ENCODE measurements around the gene LAT.

Gene LAT

GRCh38 chr16:29007730-29008593 lies 23.1 kb downstream of the LAT start:
- DNase-seq (ENCODE audit: low spot score), result peak; percentile 71

GRCh38 chr16:29009050-29009837 lies 24.4 kb downstream of the LAT start:
- no peak for DNase-seq (ENCODE audit: low spot score)

DNA sequence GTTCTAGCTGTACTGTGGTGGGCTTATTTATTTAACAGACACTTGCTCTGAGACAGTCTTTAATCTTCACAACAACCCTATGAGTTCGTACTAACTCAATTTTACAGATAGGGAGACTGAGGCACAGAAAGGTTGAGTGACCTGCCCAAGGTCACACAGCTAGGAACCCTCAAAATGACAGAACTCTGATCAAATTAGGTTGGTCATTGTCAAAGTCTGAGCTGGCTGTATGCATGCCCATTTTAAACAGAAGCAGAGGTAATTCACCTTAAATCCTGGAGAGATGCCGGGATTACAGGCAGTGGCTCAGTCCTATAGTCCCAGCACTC lies 24.9 kb downstream of the LAT start:
- DNase-seq (ENCODE audit: low spot score), result no peak

- DNase-seq (ENCODE audit: low spot score), result no peak
Measured at GRCh38 chr16:29011112-29011511, 26.3 kb downstream of the LAT start.

GRCh38 chr16:29011851-29012250 lies 27.0 kb downstream of the LAT start:
- no peak for DNase-seq (ENCODE audit: low spot score)

DNA sequence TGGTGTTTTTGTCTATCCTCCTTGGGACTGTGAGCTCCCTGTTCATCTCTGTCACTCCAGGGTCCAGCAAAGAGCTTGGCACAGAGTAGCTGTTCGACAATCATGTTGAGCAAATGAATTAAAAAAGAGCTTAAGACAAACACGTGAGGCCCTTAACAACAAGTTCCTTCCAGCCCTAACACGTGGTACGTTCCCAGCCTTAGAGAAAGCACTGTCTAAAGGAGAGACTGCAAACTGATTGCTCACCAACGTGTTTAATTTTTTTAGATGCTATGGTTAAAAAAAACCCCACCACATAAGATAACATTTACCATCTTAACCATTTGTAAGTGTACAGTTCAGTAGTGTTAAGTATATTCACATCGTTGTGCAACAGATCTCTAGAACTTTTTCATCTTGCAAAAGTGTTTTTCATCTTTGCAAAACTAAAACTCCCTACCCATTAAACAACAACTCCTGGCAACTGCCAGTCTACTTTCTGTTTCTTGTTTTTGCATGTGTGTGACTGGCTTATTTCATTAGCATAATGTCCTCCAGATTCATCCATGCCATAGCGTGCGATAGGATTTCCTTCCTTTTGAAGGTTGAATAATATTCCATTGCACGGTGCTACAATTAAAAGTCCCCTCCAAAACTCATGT lies 28.2 kb downstream of the LAT start:
- DNase-seq (ENCODE audit: low spot score), result no peak

- no peak for DNase-seq (ENCODE audit: low spot score)
Measured at GRCh38 chr16:29014561-29015069, 29.8 kb downstream of the LAT start.

DNA sequence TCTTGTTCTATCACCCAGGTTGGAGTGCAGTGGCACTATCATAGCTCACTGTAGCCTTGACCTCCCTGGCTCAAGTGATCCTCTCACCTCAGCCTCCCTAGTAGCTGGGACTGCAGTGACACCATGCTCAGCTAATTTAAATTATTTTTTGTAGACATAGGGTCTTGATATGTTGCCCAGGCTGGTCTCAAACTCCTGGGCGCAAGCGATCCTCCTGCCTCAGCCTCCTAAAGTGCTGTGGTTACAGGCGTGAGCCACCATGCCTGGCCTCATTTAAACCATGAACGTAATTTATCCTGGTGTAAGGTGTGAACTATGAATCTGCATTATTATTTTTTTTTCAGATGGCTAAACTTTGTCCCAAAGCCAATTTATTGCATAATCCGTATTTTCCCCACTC lies 37.3 kb downstream of the LAT start:
- DNase-seq (ENCODE audit: low spot score), result no peak

GRCh38 chr16:29023279-29024277 lies 38.7 kb downstream of the LAT start:
- DNase-seq (ENCODE audit: low spot score), result peak; percentile 27

- DNase-seq (ENCODE audit: low spot score), result no peak
Measured at GRCh38 chr16:29024278-29024677, 39.4 kb downstream of the LAT start.

DNA sequence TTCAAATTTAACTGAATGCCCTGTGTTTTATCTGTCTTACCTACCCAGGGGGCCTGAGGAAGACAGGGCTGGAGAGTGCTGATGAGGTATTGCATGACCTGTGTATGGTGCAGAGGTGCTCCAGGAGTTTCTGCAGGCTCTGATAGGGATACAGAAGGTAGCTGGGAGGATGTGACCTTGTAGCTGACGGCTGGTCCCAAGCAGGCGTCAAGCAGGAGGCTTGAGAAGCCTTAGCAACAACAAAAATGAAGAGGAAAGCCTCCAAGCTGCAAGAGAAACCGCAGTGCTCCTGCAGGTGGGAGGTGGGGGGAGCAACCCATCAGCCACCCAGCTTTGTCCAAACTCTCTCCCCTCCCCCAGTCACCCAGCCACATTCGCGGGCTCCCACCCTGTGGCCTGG lies 40.4 kb downstream of the LAT start:
- DNase-seq (ENCODE audit: low spot score), result no peak

- no peak for DNase-seq (ENCODE audit: low spot score)
Measured at GRCh38 chr16:29025735-29026134, 40.9 kb downstream of the LAT start.

- no peak for DNase-seq (ENCODE audit: low spot score)
Measured at GRCh38 chr16:29028457-29029167, 43.8 kb downstream of the LAT start.

DNA sequence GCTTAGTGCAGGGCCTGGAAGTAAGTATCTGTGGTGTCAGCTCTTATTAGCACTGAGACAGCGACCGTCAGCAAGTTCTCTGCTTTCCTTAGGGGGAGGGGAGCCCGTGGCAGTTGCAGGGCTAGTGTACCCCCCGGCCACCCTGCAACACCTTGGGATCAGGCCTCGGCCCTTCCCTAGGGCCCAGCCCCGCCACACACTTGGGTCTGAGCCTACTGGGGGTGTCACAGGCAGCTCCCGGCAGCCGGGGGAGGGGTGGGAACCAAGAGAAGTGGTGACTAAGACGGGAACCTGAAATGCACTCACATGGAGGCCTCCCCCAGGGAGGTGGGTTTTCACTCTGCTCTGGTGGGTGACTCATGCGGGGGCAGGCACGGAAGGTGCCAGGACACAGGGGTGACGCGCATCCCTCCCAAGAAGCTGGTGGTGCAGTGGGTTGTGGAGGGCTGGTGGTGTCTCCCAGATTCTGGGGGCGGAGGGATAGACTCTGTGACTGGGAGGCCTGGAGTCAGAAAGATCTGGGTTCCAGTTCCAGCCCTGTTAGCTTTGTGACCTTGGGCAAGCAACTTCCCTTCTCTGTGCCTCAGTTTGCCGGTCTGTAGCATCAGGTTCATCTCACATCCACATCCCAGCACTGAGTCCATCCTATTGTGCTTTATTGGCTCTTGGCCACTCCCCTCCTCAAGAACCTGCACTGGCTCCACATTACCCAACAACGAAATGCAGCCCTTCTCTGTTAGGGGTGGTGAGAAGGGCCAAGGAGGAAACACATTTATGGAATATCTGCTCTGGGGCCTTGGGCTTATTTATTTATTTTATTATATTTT lies 44.5 kb downstream of the LAT start:
- peak; percentile 81 for DNase-seq (ENCODE audit: low spot score)

DNA sequence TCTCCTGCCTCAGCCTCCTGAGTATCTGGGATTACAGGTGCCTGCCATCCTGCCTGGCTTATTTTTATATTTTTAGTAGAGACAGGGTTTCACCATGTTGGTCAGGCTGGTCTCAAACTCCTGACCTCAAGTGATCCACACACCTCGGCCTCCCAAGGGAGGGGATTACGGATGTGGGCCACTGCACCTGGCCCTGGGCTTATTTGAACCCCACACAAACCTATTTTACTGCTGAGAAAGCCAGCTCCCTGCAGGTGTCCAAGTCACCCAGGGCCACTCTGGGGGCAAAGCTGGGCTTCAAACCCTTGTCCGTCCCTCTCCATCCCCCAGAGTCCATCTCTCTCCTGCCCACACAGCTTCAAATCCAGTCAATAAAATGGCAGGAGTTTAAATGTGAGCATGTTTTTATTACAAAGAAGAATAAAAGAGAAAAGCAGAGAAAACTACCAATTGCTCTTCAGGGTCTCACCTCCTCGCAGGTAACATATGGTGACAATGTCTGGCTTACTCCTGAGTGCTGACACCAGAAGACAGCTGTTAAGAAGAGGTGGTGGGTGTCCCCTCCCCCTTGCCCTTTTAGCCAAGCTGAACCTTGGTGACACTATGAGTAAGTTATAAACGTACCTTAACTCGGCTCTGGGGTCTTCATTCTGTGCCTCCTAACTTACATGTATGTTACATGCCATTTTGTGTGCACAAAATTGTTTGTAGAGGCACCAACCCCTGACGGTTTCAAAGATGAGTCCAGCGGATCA lies 45.4 kb downstream of the LAT start:
- DNase-seq (ENCODE audit: low spot score), result no peak

Data from RKO (cell line).